ENCODE data around the gene HSPA12B.
A peak's percentile ranks its signal among the peaks of the same experiment; 100 is the strongest.

- TF ChIP-seq CTCF (conservative IDR thresholded peaks at IDR 0.05; ENCODE audit: low read length) (0 out of 2 replicates have a peak, but pooled peaks have one; percentile 5), EZH2phosphoT487 (IDR thresholded peaks at IDR 0.05; ENCODE audit: borderline replicate concordance, low read depth, low read length) (no peak)
Observed at GRCh38 chr20:3710011-3710466, 22.4 kb upstream of the HSPA12B start.

Data from OCI-LY7 (cell line).